Ovary (tissue), 9 donors: Measurements from ENCODE around the gene RPS6KA5. TPM values are rescaled to one million over a fixed set of nuclear protein-coding genes. Genes with fewer than 3 reads are reported as not detected.
A peak's percentile ranks its signal among the peaks of the same experiment; 100 is the strongest.

Source experiments
- DNase-seq, 5 donors: peaks; one replicate each; pipeline ENCODE4 v3.0.0-alpha.2; 2019 to 2020
- H3K27ac ChIP-seq, 2 donors: fragments of 200-600 bp; one replicate each; pipeline versions ENCODE4 v1.5.1 to v1.8.0; 2019 to 2022
- H3K27me3 ChIP-seq: fragments of 200-600 bp; one replicate; pipeline ENCODE4 v1.8.0; 2022
- H3K36me3 ChIP-seq: fragments of 200-600 bp; sonication (generic); one replicate; pipeline ENCODE4 v1.5.1; 2019
- H3K4me1 ChIP-seq: one replicate; pipeline ENCODE4 v1.8.1; 2013; ENCODE audit warnings: mild to moderate bottlenecking, moderate library complexity; ENCODE audit not compliant: insufficient read depth
- H3K4me3 ChIP-seq: fragments of 200-600 bp; sonication (generic); one replicate; pipeline ENCODE4 v1.5.1; 2017
- H3K9me3 ChIP-seq, 2 donors: fragments of 200-600 bp in 1 of 2; sonication (generic) in 1 of 2; one replicate each; pipeline versions ENCODE4 v1.5.1 to v1.8.1; 2013 to 2019; ENCODE audit warnings: mild to moderate bottlenecking in 1 of 2, moderate library complexity in 1 of 2
- CTCF ChIP-seq, 3 donors: fragments of 450-650 bp in 2 of 3; fragments of 200-600 bp in 1 of 3; IDR thresholded peaks; one replicate each; pipeline versions ENCODE4 v1.5.1 to v1.8.0; 2016 to 2022; ENCODE audit warnings: antibody characterized with exemption in 3 of 3, mild to moderate bottlenecking in 1 of 3
- EP300 ChIP-seq: sonication (generic); formaldehyde crosslinking; IDR thresholded peaks from one replicate; pipeline ENCODE4 v1.6.1; 2017; ENCODE audit warnings: antibody characterized with exemption
- POLR2A ChIP-seq: fragments of 450-650 bp; IDR thresholded peaks from one replicate; pipeline ENCODE4 v1.6.1; 2017; ENCODE audit warnings: antibody characterized with exemption, mild to moderate bottlenecking, moderate library complexity
- WGBS, 3 donors: extraction: QIAGEN DNeasy Blood & Tissue Kit in 1 of 3; methylation state at CpG; one replicate each; pipeline versions ENCODE4 v1.1.5 to v1.1.7; 2013 to 2017; 5-methylcytosine and 5-hydroxymethylcytosine counted together
- intact Hi-C, 4 donors: fragments of 100-400 bp; cut with DNase I; formaldehyde crosslinking; loops; one replicate each; pipeline versions ENCODE4 v1.11.0 to v1.15.1; 2022 to 2023
- polyA plus RNA-seq, 2 donors: library from polyadenylated mRNA; stranded (reverse); fragments of 200-250 nt in 1 of 2; fragments of 350-450 nt in 1 of 2; fragmentation: Illumina TruSeq in 1 of 2; extraction: RNeasy Lipid Tissue Mini Kit (QIAGEN cat#74804) in 1 of 2; gene quantifications; one replicate each; pipeline ENCODE4 v1.2.3, GENCODE V29; 2013 to 2014
- total RNA-seq, 7 donors: library from RNA; depleted of rRNA in 2 of 7; stranded (reverse); fragments of >200 nt in 2 of 7; fragmentation: NEBNext Ultra II Directional in 3 of 7; extraction: Animal tissue kit (Norgen Biotek cat#: 25700) in 3 of 7; gene quantifications; one replicate each; pipeline versions ENCODE4 v1.1.0 to v1.2.4, GENCODE V29; 2016 to 2023
- donor health status: DM: no; HTN: no; CAD: no; lungs with moderate emphysema.
- donor health status: DM: no; HTN: no; CAD: no.
- donor health status: Bipolar disorder and iron deficiency.
- donor health status: DM: yes; HTN: yes; CAD: no.
- donor health status: DM: no; HTN: no; CAD: no.
- donor health status: DM: yes; HTN: yes; CAD: no.

The RPS6KA5 gene
- total and polyA plus RNA-seq, 9 donors = 3.8 to 19.0 (median 8.4) TPM

GRCh38 chr14:90805662-90806540 lies 254.5 kb downstream of the RPS6KA5 start:
- peaks cover 13% of the 10 kb centered on the region for H3K4me1 ChIP-seq
- H3K27ac ChIP-seq = no peak overlapping the region
- H3K27me3 ChIP-seq = no peaks in the 10 kb centered on the region
- 45 to 55% (median 46%) methylated on average over 21 of the region's 21 CpGs for WGBS, 3 donors
- H3K36me3 ChIP-seq = no peaks in the 10 kb centered on the region
- peak in 1 of 5 donors; percentile 57 for DNase-seq
- no peaks in the 10 kb centered on the region for H3K9me3 ChIP-seq
- H3K4me3 ChIP-seq = no peak overlapping the region
- TF ChIP-seq EP300 = no peak
- no peak for TF ChIP-seq CTCF (IDR thresholded peaks at IDR 0.05)
- no peak for TF ChIP-seq POLR2A
- intact Hi-C loops = no loop called here

- TF ChIP-seq EP300 (no peak), POLR2A (no peak), CTCF (IDR thresholded peaks at IDR 0.05) (no peak)
Observed at GRCh38 chr14:90805084-90805391, 255.4 kb downstream of the RPS6KA5 start.

DNA sequence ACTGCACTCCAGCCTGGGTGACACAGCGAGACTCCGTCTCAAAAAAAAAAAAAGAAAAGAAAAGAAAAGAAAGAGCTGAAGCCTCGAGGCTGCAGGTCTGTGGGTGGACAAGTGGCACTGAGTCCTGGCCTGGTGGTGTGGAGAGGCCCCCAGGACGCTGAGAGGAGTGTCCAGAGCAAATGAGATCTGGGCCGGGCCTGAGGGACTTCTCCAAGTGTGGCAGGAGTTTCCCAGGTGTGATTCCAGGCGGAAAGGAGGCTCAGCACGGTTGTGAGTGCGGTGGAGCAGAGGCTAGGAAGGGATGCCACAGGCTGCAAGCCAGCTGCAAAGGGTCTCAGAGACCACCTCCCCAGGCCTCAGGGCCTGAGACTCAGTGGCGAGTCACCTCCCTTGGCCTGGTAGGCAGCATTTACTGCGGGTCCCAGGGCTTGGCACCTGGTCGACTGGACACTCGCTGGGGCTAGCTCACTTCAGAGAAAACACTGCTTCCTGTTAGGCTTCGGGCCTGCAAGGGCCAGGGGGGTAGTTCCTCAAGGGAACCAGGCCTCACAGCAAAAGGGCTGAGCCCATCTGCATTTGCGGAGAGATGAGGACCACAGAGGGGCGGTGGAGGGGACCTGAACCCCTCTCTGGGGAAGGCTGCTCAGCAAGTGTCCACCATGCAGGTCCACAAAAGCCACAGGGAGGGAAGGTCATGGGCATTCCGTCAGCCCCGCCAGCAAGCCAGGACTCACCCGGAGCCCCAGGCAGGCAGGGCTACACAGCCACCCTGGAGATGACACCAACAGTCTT lies 256.0 kb downstream of the RPS6KA5 start:
- intact Hi-C loops = no loop called here
- H3K27ac ChIP-seq = no peak overlapping the region

More at GRCh38 chr14:90805084-90805391, 255.4 kb downstream of the RPS6KA5 start:
- H3K27ac ChIP-seq = no peak overlapping the region
- H3K9me3 ChIP-seq = no peaks in the 10 kb centered on the region
- no peak for DNase-seq
- no peak overlapping the region for H3K4me3 ChIP-seq
- 95% methylated on average over 13 of the region's 13 CpGs for WGBS, 3 donors
- no peaks in the 10 kb centered on the region for H3K27me3 ChIP-seq
- intact Hi-C loops = no loop called here
- H3K36me3 ChIP-seq = no peaks in the 10 kb centered on the region
- peaks cover 10% of the 10 kb centered on the region for H3K4me1 ChIP-seq

More for the DNA sequence above, 256.0 kb downstream of the RPS6KA5 start:
- peaks cover 10% of the 10 kb centered on the region for H3K4me1 ChIP-seq
- no peaks in the 10 kb centered on the region for H3K9me3 ChIP-seq
- no peak for TF ChIP-seq CTCF (IDR thresholded peaks at IDR 0.05)
- no peak for TF ChIP-seq EP300
- no peak for TF ChIP-seq POLR2A
- 88 to 90% (median 89%) methylated on average over 18 of the region's 18 CpGs for WGBS, 3 donors
- no peaks in the 10 kb centered on the region for H3K27me3 ChIP-seq
- H3K4me3 ChIP-seq = no peak overlapping the region
- no peaks in the 10 kb centered on the region for H3K36me3 ChIP-seq
- no peak for DNase-seq
